ENCODE data around the gene EXOC4. TPM values are rescaled to one million over a fixed set of nuclear protein-coding genes. Genes with fewer than 3 reads are reported as not detected.

The EXOC4 gene
- total RNA-seq, 1 donor from 2014 or later = 145 TPM

- H3K9me3 Mint-ChIP-seq (ENCODE audit: low read depth) = peaks cover 35% of the 10 kb centered on the region
- TF ChIP-seq CTCF (IDR thresholded peaks at IDR 0.05; ENCODE audit: unreplicated experiment) = no peak
- no peak overlapping the region for H3K4me3 Mint-ChIP-seq (ENCODE audit: low read depth)
- no peak overlapping the region for H3K27ac Mint-ChIP-seq
- H3K36me3 Mint-ChIP-seq (ENCODE audit: insufficient read depth) = peaks cover 8% of the 10 kb centered on the region
- DNase-seq (ENCODE audit: low spot score, unreplicated experiment) = no peak
- no peaks in the 10 kb centered on the region for H3K4me1 Mint-ChIP-seq (ENCODE audit: low read depth)
- H3K27me3 Mint-ChIP-seq = no peaks in the 10 kb centered on the region
These were observed 845.2 kb downstream of the EXOC4 start for GRCh38 chr7:134098072-134098471.

DNA sequence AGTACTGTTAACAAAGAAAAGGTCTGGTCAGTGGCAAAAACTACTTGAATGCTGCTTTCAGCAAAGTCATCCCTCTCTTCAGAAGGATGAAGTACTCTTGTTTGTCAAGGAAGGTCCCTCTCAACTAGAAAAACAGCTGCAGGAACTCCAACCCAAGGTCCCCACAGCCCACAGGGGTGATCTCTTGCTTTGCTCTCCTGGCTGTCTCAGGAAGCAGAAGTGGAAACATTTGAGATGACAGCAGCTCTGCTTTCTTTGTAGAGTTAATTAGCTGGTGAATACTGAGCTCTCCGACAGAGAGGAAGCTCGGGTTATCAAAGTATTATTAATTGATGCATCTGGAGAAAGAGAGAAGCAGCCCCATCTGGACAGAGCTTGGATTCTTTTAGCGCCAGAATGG lies 848.8 kb downstream of the EXOC4 start:
- Mint-ChIP-seq H3K27me3 (no peaks in the 10 kb centered on the region), H3K9me3 (ENCODE audit: low read depth) (peaks cover 3% of the 10 kb centered on the region), H3K4me3 (ENCODE audit: low read depth) (no peak overlapping the region), H3K27ac (no peak overlapping the region), H3K4me1 (ENCODE audit: low read depth) (no peaks in the 10 kb centered on the region), H3K36me3 (ENCODE audit: insufficient read depth) (peaks cover 3% of the 10 kb centered on the region)
- DNase-seq (ENCODE audit: low spot score, unreplicated experiment) = no peak
- TF ChIP-seq CTCF (IDR thresholded peaks at IDR 0.05; ENCODE audit: unreplicated experiment) = no peak

DNA sequence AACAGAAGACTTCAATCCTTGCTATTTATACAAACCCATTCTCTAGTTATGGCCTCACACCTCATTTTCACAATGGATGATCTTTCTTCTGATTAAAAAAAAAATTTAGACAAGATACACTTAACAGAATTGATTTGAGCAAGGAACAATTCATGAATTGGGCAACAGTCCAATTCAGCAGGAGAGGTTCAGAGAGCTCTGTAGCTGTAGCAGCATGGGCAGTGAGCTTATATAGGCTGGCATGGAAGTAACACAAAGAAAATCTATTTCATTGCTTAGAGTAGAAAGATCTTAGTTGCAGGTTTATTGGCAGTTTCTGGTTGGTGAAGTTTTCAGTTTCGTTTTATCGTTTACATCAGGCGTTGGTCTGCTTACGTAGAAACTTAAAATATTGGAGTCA lies 851.3 kb downstream of the EXOC4 start:
- Mint-ChIP-seq H3K4me1 (ENCODE audit: low read depth) (no peaks in the 10 kb centered on the region), H3K27me3 (no peaks in the 10 kb centered on the region), H3K36me3 (ENCODE audit: insufficient read depth) (peaks cover 3% of the 10 kb centered on the region), H3K27ac (no peak overlapping the region), H3K9me3 (ENCODE audit: low read depth) (no peaks in the 10 kb centered on the region), H3K4me3 (ENCODE audit: low read depth) (no peak overlapping the region)
- TF ChIP-seq CTCF (IDR thresholded peaks at IDR 0.05; ENCODE audit: unreplicated experiment) = no peak
- no peak for DNase-seq (ENCODE audit: low spot score, unreplicated experiment)

DNA sequence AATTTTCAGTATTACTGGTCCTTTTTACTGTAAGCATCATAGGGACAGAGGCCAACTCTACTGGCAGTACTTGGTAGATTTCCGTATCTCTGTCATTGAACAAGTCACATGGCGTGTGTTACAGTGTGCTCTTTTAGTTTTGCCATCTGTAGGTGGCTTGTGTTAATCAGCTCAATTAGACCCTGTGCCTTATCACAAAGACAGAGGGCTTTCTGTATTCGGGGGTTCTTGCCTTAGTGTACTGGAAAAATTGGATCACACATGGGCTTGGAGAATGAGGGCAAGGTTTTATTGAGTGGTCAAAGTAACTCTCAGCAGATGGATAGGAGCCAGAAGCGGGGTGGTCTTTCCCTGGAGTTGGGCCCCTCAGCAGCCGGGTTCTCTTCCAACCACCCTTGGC lies 853.0 kb downstream of the EXOC4 start:
- Mint-ChIP-seq H3K36me3 (ENCODE audit: insufficient read depth) (peaks cover 2% of the 10 kb centered on the region), H3K4me3 (ENCODE audit: low read depth) (no peak overlapping the region), H3K9me3 (ENCODE audit: low read depth) (no peaks in the 10 kb centered on the region), H3K27me3 (no peaks in the 10 kb centered on the region), H3K4me1 (ENCODE audit: low read depth) (no peaks in the 10 kb centered on the region), H3K27ac (no peak overlapping the region)
- TF ChIP-seq CTCF (IDR thresholded peaks at IDR 0.05; ENCODE audit: unreplicated experiment) = no peak
- DNase-seq (ENCODE audit: low spot score, unreplicated experiment) = no peak

- Mint-ChIP-seq H3K27me3 (no peaks in the 10 kb centered on the region), H3K4me3 (ENCODE audit: low read depth) (no peak overlapping the region), H3K27ac (no peak overlapping the region), H3K4me1 (ENCODE audit: low read depth) (no peaks in the 10 kb centered on the region), H3K36me3 (ENCODE audit: insufficient read depth) (no peaks in the 10 kb centered on the region), H3K9me3 (ENCODE audit: low read depth) (peaks cover 3% of the 10 kb centered on the region)
- DNase-seq (ENCODE audit: low spot score, unreplicated experiment) = no peak
- TF ChIP-seq CTCF (IDR thresholded peaks at IDR 0.05; ENCODE audit: unreplicated experiment) = no peak
These were observed 855.9 kb downstream of the EXOC4 start for GRCh38 chr7:134108802-134109201.

Measured in progenitor cell of endocrine pancreas (in vitro differentiated cells).